GM03348 (cell line): Measurements from ENCODE around the gene CCDC136.

Experiments used
- DNase-seq: peaks from one replicate; pipeline ENCODE4 v3.0.0; 2012; ENCODE audit warnings: low spot score

Gene CCDC136

GRCh38 chr7:128845475-128845874 is 53.7 kb downstream of the CCDC136 start:
- no peak for DNase-seq

DNA sequence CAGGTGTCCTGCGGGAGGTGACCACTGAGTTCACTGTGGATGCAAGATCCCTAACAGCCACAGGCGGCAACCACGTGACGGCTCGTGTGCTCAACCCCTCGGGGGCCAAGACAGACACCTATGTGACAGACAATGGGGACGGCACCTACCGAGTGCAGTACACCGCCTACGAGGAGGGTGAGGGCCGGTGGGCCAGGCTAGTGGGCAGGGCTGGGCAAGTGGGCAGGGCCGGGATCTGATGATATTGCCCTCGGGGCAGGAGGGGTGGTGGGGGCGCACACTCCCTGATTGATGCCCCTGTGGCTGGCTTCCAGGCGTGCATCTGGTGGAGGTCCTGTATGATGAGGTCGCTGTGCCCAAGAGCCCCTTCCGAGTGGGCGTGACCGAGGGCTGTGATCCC is 54.2 kb downstream of the CCDC136 start:
- no peak for DNase-seq

DNA sequence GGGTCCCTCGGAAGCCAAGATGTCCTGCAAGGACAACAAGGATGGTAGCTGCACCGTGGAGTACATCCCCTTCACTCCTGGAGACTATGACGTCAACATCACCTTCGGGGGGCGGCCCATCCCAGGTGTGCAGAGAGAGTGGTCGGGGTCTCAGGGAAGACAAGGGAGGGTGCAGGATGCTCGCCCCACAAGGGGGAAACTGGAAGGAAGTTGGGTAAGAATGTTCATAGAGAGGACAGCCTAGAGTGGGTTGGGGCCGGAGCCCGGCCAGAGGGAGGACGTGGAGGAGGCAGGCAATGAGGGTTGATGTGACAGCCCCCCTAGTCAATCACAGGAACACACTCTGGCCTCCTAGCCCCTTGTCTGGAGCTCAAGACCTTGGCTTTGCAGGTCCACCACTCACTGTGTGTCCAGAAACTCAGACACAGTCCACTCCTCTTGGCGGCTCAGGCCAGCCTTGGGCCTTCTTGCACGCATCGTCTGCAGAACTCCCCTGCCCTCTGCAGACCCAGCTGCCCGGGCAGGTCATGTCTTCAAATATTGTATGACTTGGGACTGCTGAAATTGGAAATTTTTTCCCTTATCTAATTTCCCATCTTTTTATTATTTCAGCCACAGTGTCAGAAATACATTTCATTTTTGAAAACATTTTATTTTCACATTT is 55.1 kb downstream of the CCDC136 start:
- no peak for DNase-seq

GRCh38 chr7:128847721-128848211 is 56.0 kb downstream of the CCDC136 start:
- DNase-seq, result no peak

- DNase-seq, result no peak
Measured at GRCh38 chr7:128848289-128849155, 56.8 kb downstream of the CCDC136 start.

GRCh38 chr7:128849156-128849515 is 57.4 kb downstream of the CCDC136 start:
- DNase-seq, result no peak

DNA sequence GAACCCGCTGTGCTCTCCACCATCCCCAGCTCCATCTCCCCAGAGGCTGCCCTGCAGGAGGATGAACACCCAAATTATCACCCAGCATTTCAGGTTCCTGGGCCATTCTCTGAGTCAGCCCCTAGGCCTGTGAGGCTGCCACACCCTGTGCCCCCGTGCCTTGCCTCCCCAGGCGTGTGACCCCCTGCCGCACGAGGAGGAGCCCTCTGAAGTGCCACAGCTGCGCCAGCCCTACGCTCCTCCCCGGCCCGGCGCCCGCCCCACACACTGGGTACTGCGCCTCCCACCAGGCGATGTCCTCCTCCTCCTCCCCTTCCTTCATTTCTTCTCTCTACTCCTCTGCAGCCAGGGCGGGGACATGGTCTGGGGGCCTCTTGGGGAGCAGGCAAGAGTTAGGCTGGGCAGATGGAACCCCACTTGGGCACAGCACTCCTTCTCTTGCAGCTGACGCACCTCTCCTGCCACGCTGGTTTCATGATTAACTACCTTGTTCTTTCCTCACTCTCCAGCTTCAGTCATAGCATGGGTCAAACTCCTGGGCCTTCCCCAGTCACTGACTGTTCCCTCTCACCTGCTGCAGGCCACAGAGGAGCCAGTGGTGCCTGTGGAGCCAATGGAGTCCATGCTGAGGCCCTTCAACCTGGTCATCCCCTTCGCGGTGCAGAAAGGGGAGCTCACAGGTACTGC is 58.2 kb downstream of the CCDC136 start:
- DNase-seq, result no peak

DNA sequence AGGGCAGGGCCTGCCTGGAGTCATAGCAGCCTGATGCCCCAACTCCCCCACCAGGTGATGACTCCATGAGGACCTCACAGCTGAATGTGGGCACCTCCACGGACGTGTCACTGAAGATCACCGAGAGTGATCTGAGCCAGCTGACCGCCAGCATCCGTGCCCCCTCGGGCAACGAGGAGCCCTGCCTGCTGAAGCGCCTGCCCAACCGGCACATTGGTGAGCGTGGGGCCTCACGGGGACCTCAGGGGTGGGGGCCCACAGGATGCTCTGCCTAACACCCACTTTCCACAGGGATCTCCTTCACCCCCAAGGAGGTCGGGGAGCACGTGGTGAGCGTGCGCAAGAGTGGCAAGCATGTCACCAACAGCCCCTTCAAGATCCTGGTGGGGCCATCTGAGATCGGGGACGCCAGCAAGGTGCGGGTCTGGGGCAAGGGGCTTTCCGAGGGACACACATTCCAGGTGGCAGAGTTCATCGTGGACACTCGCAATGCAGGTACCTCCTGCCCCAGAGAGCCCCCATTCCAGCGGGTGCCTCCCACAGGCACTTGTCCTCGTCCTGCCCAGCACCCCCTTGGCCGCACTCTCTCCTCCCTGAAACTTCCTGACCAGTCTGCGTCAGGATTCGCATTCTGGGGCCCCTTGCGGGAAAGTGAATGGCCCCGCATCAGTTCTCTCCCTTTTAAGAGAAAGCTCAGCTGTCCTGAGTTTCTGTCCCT is 60.9 kb downstream of the CCDC136 start:
- DNase-seq, result no peak

- no peak for DNase-seq
Measured at GRCh38 chr7:128853799-128854198, 62.0 kb downstream of the CCDC136 start.

DNA sequence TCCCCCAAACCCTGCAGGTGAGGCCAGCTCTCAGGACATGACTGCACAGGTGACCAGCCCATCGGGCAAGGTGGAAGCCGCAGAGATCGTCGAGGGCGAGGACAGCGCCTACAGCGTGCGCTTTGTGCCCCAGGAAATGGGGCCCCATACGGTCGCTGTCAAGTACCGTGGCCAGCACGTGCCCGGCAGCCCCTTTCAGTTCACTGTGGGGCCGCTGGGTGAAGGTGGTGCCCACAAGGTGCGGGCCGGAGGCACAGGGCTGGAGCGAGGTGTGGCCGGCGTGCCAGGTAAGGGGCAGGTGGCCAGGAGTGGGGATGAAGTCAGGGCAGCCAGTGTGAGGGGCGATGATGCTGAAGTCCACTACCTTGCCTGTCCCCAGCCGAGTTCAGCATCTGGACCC is 62.6 kb downstream of the CCDC136 start:
- DNase-seq, result no peak

DNA sequence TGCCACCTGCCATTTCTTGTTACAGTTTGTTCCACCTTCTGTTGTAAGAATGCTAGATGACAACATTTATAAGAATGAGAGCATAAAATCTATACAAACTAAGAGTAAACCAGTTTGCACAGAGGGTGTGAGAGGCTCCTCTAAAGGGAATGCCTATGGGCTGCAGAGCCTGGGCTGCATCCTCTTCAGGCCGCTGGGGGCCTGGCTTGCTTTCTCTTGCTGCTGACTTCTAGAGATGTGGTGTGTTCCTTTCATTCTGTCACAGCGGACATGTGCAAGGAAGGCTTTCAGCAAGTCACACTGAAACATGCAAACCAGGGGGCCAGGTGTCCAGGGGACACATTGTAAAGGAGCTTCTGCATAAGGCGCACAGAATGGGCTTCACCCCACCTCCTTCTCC is 63.8 kb downstream of the CCDC136 start:
- no peak for DNase-seq

- no peak for DNase-seq
Measured at GRCh38 chr7:128856001-128856718, 64.4 kb downstream of the CCDC136 start.

- peak; percentile 47 for DNase-seq
Measured at GRCh38 chr7:128858380-128859231, 66.8 kb downstream of the CCDC136 start.

DNA sequence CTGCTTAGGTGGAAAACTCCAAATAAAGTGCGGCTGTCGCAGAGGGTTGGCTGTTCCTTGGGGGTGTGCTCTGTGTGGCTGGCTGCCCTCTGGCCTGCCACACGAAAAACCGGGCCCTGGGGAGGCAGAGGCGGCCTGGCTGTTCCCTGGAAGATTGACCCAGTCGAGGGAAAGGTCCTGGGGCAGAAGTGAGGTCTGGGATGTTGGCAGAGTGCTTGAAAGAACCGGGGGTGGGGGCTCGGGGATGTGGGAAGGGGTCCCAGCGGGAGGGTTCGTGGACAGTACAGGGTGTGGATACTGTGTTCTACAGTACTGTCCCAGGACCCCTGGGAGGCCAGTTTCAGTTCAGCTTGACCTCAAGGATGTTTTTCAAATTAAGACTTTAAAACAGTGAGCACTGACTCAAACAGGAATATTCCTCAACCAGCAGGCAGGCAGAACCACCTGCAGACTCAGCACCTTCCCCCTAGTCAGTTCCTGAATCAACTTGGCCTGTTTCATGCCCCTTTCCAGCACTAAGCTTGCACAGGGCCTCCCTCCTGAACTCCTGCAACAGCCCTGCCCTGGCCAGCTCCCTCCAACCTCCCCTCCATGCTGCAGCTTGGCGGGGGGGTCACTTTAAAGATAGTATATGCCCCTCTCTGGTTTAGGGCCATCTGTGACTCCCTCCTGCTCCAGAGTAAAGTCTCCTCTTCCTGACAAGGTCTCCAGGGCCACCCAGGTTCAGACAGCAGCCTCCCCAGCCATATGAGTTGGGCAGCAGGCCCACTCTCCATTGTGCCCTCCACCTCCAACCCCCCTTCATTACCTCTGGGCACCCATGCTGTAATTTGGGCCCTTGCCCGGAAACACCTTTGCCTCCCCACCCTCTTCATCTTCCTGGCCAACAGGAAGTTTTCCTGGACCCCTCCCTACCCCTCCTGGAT is 67.7 kb downstream of the CCDC136 start:
- DNase-seq, result no peak

GRCh38 chr7:128860158-128861073 is 68.6 kb downstream of the CCDC136 start:
- peak; percentile 70 for DNase-seq

DNA sequence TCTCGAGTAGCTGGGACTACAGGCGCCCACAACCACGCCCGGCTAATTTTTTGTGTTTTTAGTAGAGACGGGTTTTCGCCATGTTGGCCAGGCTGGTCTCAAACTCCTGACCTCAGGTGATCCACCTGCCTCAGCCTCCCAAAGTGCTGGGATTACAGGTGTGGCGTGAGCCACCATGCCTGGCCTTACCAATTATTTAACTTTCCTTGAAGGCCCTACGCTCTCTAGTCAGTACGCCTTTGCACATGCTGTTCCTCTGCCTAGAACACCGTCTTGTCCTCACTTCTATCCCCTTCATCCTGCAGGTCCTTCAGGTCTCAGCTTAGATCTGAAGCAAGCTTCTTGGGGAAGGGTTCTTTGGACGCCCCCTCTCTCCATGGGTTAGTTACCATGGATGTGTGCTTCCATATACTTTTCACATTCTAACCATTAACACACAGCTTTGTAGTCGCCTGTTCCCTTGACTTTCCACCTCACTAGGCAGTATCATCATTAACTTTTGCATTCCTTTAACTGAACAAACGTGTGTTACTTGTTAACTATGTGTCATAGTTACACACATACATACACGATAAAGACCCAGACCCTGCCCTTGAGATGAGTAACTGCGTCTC is 70.3 kb downstream of the CCDC136 start:
- DNase-seq, result no peak

DNA sequence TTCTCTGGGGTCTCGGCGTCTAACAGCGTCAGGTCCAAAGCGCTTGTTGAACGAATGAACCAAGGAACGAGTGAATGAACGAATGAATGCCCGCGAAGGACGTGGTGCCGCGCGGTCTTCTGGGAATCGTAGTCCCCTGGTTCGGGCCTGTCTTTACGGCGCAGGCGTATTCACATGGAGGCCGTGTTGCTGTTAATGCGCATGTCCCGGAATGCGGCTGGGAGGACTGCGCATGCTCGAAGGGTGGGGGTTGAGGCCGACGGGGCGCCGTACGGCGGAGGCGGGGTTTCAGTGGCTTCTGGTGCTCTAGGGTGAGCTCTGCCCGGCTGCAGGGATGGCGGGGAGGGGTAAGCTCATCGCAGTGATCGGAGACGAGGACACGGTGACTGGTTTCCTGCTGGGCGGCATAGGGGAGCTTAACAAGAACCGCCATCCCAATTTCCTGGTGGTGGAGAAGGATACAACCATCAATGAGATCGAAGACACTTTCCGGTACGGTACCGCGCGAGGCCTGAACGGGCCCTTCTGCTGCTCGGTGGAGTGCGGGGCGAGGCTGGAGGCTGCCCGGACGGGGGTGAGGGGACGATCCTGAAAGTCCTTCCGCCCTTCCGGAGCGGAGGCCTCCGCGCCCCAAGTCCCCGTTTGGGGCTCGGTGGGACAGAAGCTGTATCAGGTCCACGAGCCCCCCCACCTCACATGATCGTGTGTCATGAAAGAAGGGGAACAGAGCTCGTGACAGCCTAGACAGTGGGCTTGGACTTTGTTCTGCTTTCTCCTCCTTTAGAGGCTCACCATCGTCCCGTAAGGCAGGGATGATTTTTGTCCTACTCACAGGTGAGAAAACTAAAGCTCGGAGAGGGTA is 71.0 kb downstream of the CCDC136 start, which contains the start of gene ATP6V1F:
TSS of gene ATP6V1F (plus strand) at position 286 of the 862 bp plus-strand sequence. CDS start at position 335, 49 bp downstream.
- peak; percentile 100 for DNase-seq
